ENCODE data around the gene WWC1. TPM values are rescaled to one million over a fixed set of nuclear protein-coding genes. Genes with fewer than 3 reads are reported as not detected.

WWC1 gene
- total RNA-seq, 1 experiment from 2014 or later: 52.6 TPM

- H3K27ac ChIP-seq (ENCODE audit: low read depth, low read length): no peak overlapping the region
- no peaks in the 10 kb centered on the region for H4K20me1 ChIP-seq (ENCODE audit: insufficient read depth)
- H3K79me2 ChIP-seq (ENCODE audit: insufficient read depth, low read length): no peaks in the 10 kb centered on the region
- no peak overlapping the region for H3K4me2 ChIP-seq (ENCODE audit: low read length)
- no peaks in the 10 kb centered on the region for H3K27me3 ChIP-seq (ENCODE audit: insufficient read depth, low read length)
- H3K9ac ChIP-seq (ENCODE audit: low read length): no peak overlapping the region
- intact Hi-C loops (cut with micrococcal nuclease): no loop called here
- no TSS peak for BruUV-seq (replicated peaks)
- H3K36me3 ChIP-seq (ENCODE audit: control insufficient read depth in 1 of 2, insufficient read depth in 2 of 2, low read length in 2 of 2): peaks cover 12 to 27% of the 10 kb centered on the region in 2 experiments
- H2AFZ ChIP-seq (ENCODE audit: low read depth, low read length, poor library complexity, severe bottlenecking): no peak overlapping the region
- no peak for DNase-seq (ENCODE audit: low read depth, low spot score)
- H3K4me3 ChIP-seq (replicated peaks in 1 of 2; ENCODE audit: low read depth in 1 of 2, low read length in 2 of 2): no peak overlapping the region
- ChIA-PET RAD21 (ENCODE audit: low non-redundant PET in 1 of 2, low total read pairs in 2 of 2, uncharacterized antibody in 2 of 2, unreplicated experiment in 2 of 2) (no interaction called here), CTCF (no interaction called here), POLR2A (no interaction called here)
- H3K4me1 ChIP-seq (ENCODE audit: control insufficient read depth in 1 of 2, insufficient read depth in 2 of 2, low read length in 2 of 2): no peaks in the 10 kb centered on the region; a peak in 1 of 4 replicates
- no peaks in the 10 kb centered on the region for H3K9me3 ChIP-seq (ENCODE audit: control insufficient read depth in 1 of 2, insufficient read depth in 1 of 2, low read depth in 1 of 2, low read length in 2 of 2)
- no peaks in the 10 kb centered on the region for H3K9me2 ChIP-seq (ENCODE audit: insufficient read depth)
- ATAC-seq: no peak
- TF ChIP-seq SP1 (IDR thresholded peaks at IDR 0.05; ENCODE audit: low read depth): no peak
These were observed 160.1 kb downstream of the WWC1 start for GRCh38 chr5:168451565-168451964.

GRCh38 chr5:168455201-168455600, 163.8 kb downstream of the WWC1 start:
- ChIA-PET POLR2A (no interaction called here), RAD21 (ENCODE audit: low non-redundant PET in 1 of 2, low total read pairs in 2 of 2, uncharacterized antibody in 2 of 2, unreplicated experiment in 2 of 2) (no interaction called here)
- no peak for ATAC-seq

More at GRCh38 chr5:168455201-168455600, 163.8 kb downstream of the WWC1 start:
- CTCF ChIA-PET: no interaction called here
- Histone ChIP-seq H2AFZ (ENCODE audit: low read depth, low read length, poor library complexity, severe bottlenecking) (no peak overlapping the region), H3K27me3 (ENCODE audit: insufficient read depth, low read length) (no peaks in the 10 kb centered on the region), H4K20me1 (ENCODE audit: insufficient read depth) (no peaks in the 10 kb centered on the region), H3K9me2 (ENCODE audit: insufficient read depth) (no peaks in the 10 kb centered on the region), H3K27ac (ENCODE audit: low read depth, low read length) (no peak overlapping the region), H3K4me1 (ENCODE audit: control insufficient read depth in 1 of 2, insufficient read depth in 2 of 2, low read length in 2 of 2) (no peaks in the 10 kb centered on the region), H3K4me3 (replicated peaks in 1 of 2; ENCODE audit: low read depth in 1 of 2, low read length in 2 of 2) (no peak overlapping the region), H3K4me2 (ENCODE audit: low read length) (no peak overlapping the region), H3K79me2 (ENCODE audit: insufficient read depth, low read length) (no peaks in the 10 kb centered on the region), H3K9ac (ENCODE audit: low read length) (no peak overlapping the region), H3K36me3 (ENCODE audit: control insufficient read depth in 1 of 2, insufficient read depth in 2 of 2, low read length in 2 of 2) (peaks cover 22 to 46% of the 10 kb centered on the region in 2 experiments), H3K9me3 (ENCODE audit: control insufficient read depth in 1 of 2, insufficient read depth in 1 of 2, low read depth in 1 of 2, low read length in 2 of 2) (no peaks in the 10 kb centered on the region)
- intact Hi-C loops (cut with micrococcal nuclease): no loop called here
- no peak for DNase-seq (ENCODE audit: low read depth, low spot score)
- no TSS peak for BruUV-seq (replicated peaks)
- TF ChIP-seq FOSL1 (IDR thresholded peaks at IDR 0.05; ENCODE audit: low read depth): no peak
- no peak for TF ChIP-seq CBX3 (IDR thresholded peaks at IDR 0.05; ENCODE audit: low read depth)
- TF ChIP-seq JUND (IDR thresholded peaks at IDR 0.05): no peak
- TF ChIP-seq SIN3A (IDR thresholded peaks at IDR 0.05; ENCODE audit: low read depth): no peak
- TF ChIP-seq ZBTB33 (IDR thresholded peaks at IDR 0.05; ENCODE audit: extremely low read depth, insufficient replicate concordance, low read length): no peak
- no peak for TF ChIP-seq POLR2AphosphoS5 (IDR thresholded peaks at IDR 0.05; ENCODE audit: low read depth, low read length)
- no peak for TF ChIP-seq REST (IDR thresholded peaks at IDR 0.05; ENCODE audit: low read depth)
- no peak for TF ChIP-seq EGR1 (IDR thresholded peaks at IDR 0.05; ENCODE audit: low read depth)
- no peak for TF ChIP-seq EZH2phosphoT487 (IDR thresholded peaks at IDR 0.05; ENCODE audit: borderline replicate concordance)
